Uterine smooth muscle cell (primary cell): Measurements from ENCODE around the gene ASPHD1. TPM values are rescaled to one million over a fixed set of nuclear protein-coding genes. Genes with fewer than 3 reads are reported as not detected.

Source experiments
- total RNA-seq: library from RNA; depleted of rRNA; stranded (reverse); fragments of >200 nt; gene quantifications from 2 replicates; pipeline ENCODE4 v1.2.3, GENCODE V29; 2014

ASPHD1 gene
- 9.1 and 9.4 TPM in 2 replicates for total RNA-seq

DNA sequence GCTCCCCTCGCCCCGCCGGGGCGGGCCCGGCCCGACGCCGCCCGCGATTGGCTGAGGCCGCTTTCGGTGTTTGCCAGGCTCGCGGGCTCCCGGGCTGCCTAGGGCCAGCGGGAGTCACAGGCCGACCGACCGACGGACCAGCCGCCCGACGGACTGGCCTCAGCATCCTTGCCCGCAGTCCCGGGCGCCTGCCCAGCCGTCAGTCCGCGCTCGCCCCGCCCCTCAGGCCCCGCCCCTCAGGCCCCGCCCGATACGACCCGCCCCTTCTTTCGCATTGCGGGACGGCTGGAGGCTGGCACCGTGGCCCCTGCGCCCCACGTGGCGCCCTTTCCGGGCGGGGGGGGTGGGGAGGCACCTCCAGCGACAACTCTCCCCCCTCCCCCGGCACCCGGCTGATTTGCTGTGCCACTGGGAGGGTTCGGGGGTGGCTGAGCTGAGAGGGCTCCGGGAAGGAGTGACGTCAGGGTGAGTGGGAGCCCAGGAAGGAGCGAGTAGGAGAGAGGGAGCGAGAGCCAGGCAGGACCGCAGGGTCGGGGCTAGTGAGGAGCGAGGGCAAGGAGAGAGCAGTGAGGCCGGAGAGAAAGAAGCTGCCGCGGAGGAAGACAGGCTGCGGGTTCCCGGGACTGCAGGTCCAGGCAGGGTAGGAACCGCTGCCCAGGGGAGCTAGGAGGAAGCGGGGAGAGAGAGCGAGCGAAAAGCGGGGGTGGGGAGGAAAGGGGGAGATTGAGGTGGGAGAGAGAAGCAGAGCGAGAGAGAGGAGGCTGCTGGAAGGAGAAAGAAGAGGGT is at the start of gene ASPHD1:
ASPHD1 (plus strand) TSS at position 387 of the 786 bp plus-strand sequence. CDS start 484 bp downstream, outside the sequence.

GRCh38 chr16:29862884-29863668 is 37.2 kb upstream of the ASPHD1 start, which contains the start of gene CDIPT:
CDIPT (minus strand) TSS chr16:29863226; CDS start chr16:29862857, 369 bp downstream.

DNA sequence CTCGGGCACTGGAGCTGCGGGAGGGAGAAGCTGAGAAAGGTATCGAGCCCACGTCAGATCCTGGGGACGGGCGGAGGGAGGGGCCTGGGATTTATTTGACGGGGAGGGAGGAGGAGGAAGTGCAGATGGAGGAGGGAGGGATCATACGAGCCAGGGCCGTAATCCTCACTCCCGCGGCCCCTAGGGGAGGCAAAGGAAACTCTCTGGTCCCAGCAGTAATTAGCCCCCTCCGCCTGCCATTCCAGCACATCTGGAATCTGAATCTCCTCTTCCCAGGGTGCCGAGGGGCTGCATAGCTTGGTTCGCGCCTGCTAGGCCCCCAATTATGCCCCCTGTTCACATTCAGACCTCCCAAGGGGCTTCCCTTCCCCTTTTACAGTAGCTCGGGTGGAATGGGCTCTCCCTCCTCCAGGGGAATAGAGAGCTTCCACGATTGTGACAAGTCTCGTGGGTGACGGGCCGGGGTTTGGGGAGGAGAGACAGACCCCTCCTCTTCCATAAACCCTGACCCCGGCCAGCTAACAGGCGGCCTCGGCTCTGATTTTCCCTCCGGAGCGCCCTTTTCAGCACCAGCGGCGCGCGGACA is 679 bp upstream of the ASPHD1 start, which contains the start of gene SEZ6L2:
SEZ6L2 (minus strand) TSS at position 35 of the 586 bp plus-strand sequence. CDS start 531 bp downstream, outside the sequence.

GRCh38 chr16:29925781-29926710 is 25.8 kb downstream of the ASPHD1 start, which contains the start of gene KCTD13:
KCTD13 (minus strand) TSS chr16:29926226; CDS start chr16:29926033, 193 bp downstream.

Other genes with a start within 250 kb of the ASPHD1 start
- gene SPN, start 237.2 kb upstream of the ASPHD1 start, total RNA-seq = not detected in 2 replicates
- gene QPRT, start 221.3 kb upstream of the ASPHD1 start, total RNA-seq = 101 and 156 TPM in 2 replicates
- gene C16orf54, start 154.5 kb upstream of the ASPHD1 start, total RNA-seq = not detected in 2 replicates
- gene ZG16, start 122.2 kb upstream of the ASPHD1 start, total RNA-seq = not detected in 2 replicates
- 33.2 and 134 TPM in 2 replicates for gene KIF22, start 109.7 kb upstream of the ASPHD1 start, total RNA-seq
- gene MAZ, start 94.0 kb upstream of the ASPHD1 start, total RNA-seq = 128 and 170 TPM in 2 replicates
- 1.8 and 2.9 TPM in 2 replicates for gene PRRT2, start 88.3 kb upstream of the ASPHD1 start, total RNA-seq
- gene PAGR1, start 84.3 kb upstream of the ASPHD1 start, total RNA-seq = 21.1 and 30.1 TPM in 2 replicates
- 413 and 417 TPM in 2 replicates for gene MVP, start 80.0 kb upstream of the ASPHD1 start, total RNA-seq
- 59.4 and 102 TPM in 2 replicates for gene CDIPT, start 37.3 kb upstream of the ASPHD1 start, total RNA-seq
- gene SEZ6L2, start 938 bp upstream of the ASPHD1 start, total RNA-seq = 2.1 and 10.0 TPM in 2 replicates
- 13.2 and 14.3 TPM in 2 replicates for gene KCTD13, start 25.7 kb downstream of the ASPHD1 start, total RNA-seq
- 49.6 and 86.6 TPM in 2 replicates for gene TMEM219, start 61.6 kb downstream of the ASPHD1 start, total RNA-seq
- 56.2 and 62.0 TPM in 2 replicates for gene TAOK2, start 73.4 kb downstream of the ASPHD1 start, total RNA-seq
- gene HIRIP3, start 95.1 kb downstream of the ASPHD1 start, total RNA-seq = 9.0 and 15.5 TPM in 2 replicates
- 17.2 and 47.3 TPM in 2 replicates for gene INO80E, start 95.8 kb downstream of the ASPHD1 start, total RNA-seq
- gene DOC2A, start 110.5 kb downstream of the ASPHD1 start, total RNA-seq = 0.22 and 0.62 TPM in 2 replicates
- gene C16orf92, start 122.7 kb downstream of the ASPHD1 start, total RNA-seq = not detected in 2 replicates
- gene TLCD3B, start 130.8 kb downstream of the ASPHD1 start, total RNA-seq = 0.22 TPM in 1 of 2 replicates, not detected in the other
- gene ALDOA, start 165.3 kb downstream of the ASPHD1 start, total RNA-seq = 528 and 721 TPM in 2 replicates
- gene PPP4C, start 175.5 kb downstream of the ASPHD1 start, total RNA-seq = 226 and 306 TPM in 2 replicates
- gene TBX6, start 191.4 kb downstream of the ASPHD1 start, total RNA-seq = 0.11 and 0.12 TPM in 2 replicates
- gene YPEL3, start 195.7 kb downstream of the ASPHD1 start, total RNA-seq = 4.6 and 5.5 TPM in 2 replicates
- 0.55 and 1.1 TPM in 2 replicates for gene GDPD3, start 213.0 kb downstream of the ASPHD1 start, total RNA-seq
- gene MAPK3, start 222.7 kb downstream of the ASPHD1 start, total RNA-seq = 28.6 and 32.9 TPM in 2 replicates